ENCODE results near the gene FRMPD2.
A peak's percentile ranks its signal among the peaks of the same experiment; 100 is the strongest.
"Not testable (repeated sequence)": the region's sequence is repeated elsewhere in the genome, so short reads cannot be mapped to it uniquely, and the experiment has no call there.

FRMPD2 gene

DNA sequence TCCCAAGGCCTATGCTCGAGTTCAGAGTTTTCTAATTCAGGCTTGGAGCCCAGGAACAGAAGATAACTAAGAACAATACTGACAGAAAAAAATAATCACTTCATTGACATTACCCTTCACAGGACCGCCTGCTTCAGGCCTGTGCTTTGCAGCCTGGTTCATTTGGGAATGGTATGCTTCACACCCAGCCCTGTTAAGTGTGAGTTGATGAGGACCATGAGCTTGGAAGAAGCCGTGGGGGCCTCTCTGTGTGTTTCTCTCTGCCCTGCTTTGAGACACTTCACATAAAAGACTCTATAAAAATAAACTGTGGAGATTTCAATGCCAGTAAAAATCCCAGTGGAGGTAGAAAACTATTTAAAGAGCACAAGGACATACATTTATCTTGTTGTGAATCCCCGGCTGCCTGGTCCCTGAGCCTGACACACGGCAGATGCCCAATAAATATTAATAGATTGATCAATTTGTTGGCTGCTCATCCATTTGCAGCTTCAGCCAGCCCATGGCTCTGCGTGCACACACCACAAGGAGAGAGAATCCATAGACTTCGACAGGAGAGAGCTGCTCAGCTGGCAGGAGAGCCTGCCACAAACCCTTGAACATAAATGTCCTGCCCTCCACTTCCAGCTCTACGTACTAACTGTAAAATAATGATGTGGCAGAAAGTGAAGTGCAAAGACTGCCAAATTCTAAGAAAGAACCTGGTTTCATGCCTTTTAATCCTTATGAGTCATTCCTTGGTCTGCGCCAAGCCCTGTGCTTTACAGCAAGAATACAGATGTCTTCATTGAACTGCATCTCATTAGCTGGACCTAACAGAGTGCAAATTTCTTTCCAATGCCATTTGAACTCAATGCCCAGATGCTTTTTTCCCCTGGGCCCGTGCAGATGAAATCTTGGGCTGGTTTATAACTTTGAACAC, 130.5 kb downstream of the FRMPD2 start:
- in situ Hi-C loops (cut with HindIII; ENCODE audit: low sequenced_read_pairs); H3K4me3 ChIP-seq (ENCODE audit: low read depth, low read length); DNase-seq (ENCODE audit: low read depth): not testable (repeated sequence)

GRCh38 chr10:48140949-48141348, 133.5 kb downstream of the FRMPD2 start:
- H3K4me3 ChIP-seq (ENCODE audit: low read depth, low read length); in situ Hi-C loops (cut with HindIII; ENCODE audit: low sequenced_read_pairs); DNase-seq (ENCODE audit: low read depth): not testable (repeated sequence)

- DNase-seq (ENCODE audit: low read depth); in situ Hi-C loops (cut with HindIII; ENCODE audit: low sequenced_read_pairs); H3K4me3 ChIP-seq (ENCODE audit: low read depth, low read length): not testable (repeated sequence)
Observed at GRCh38 chr10:48139953-48140850, 134.3 kb downstream of the FRMPD2 start.

DNA sequence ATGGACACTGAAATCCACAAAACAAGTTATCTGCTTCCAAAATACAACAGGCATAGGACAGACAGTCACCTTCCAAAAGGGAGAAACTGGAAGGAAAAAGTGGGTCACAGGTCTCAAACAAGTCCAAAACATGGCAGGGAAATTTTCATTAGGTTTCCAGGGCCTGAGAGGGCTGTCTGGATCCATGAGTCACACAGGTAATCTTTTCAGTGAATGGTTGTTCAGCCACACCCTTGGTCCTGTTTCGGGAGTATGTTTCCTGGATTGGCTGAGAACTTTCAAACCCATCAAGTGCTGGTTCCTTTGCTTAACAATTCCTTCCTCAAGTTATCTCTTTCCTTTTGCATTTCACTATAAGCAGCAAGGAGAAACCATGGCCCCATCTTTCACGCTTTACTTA, 145.5 kb downstream of the FRMPD2 start:
- in situ Hi-C loops (cut with HindIII; ENCODE audit: low sequenced_read_pairs); H3K4me3 ChIP-seq (ENCODE audit: low read depth, low read length); DNase-seq (ENCODE audit: low read depth): not testable (repeated sequence)

- H3K4me3 ChIP-seq (ENCODE audit: low read depth, low read length); DNase-seq (ENCODE audit: low read depth); in situ Hi-C loops (cut with HindIII; ENCODE audit: low sequenced_read_pairs): not testable (repeated sequence)
Observed at GRCh38 chr10:48126251-48126650, 148.2 kb downstream of the FRMPD2 start.

DNA sequence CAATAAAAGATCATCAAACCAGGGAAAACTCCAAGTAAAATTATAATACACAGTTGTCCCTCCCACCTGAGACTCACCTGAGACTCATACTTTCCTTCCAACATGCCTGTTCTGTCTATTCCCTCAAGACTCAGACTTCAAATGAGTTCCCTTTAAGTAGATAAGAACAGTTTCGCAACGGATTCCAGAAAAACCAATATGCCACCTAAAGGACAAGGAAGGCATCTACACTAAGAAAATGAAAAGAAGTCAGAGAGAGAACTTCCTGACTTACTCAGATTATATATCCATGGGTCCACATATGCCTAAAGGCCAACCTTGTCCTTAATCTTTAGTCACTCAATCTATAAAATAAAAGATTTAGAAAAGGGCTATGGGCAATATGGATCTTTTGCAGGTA, 148.9 kb downstream of the FRMPD2 start:
- in situ Hi-C loops (cut with HindIII; ENCODE audit: low sequenced_read_pairs); DNase-seq (ENCODE audit: low read depth); H3K4me3 ChIP-seq (ENCODE audit: low read depth, low read length): not testable (repeated sequence)
- TF ChIP-seq CTCF (IDR thresholded peaks at IDR 0.05; ENCODE audit: low read depth, low read length, missing control alignments): peak; percentile 12

DNA sequence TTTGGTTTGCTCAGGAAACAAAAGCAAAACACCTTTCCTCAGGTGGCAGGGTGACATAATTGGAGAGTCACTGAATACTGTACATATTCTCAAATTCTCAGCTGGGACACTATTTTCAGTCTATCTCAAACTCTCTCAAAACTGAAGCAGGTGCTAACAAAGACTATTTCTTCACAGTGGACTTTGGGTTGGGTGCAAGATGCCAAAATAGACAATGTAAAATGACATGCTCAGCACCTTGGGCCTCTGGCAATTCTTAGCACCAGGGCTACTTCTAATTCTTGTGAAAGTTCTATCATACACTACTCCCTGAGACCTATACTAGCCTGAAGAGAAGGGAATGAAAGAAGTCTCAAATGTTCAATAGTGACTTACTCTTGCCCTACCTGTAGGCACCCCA, 151.9 kb downstream of the FRMPD2 start:
- H3K4me3 ChIP-seq (ENCODE audit: low read depth, low read length); DNase-seq (ENCODE audit: low read depth); in situ Hi-C loops (cut with HindIII; ENCODE audit: low sequenced_read_pairs): not testable (repeated sequence)

- DNase-seq (ENCODE audit: low read depth); H3K4me3 ChIP-seq (ENCODE audit: low read depth, low read length); in situ Hi-C loops (cut with HindIII; ENCODE audit: low sequenced_read_pairs): not testable (repeated sequence)
Observed at GRCh38 chr10:48110277-48110676, 164.2 kb downstream of the FRMPD2 start.
